ENCODE results near the gene CKS2. TPM values are rescaled to one million over a fixed set of nuclear protein-coding genes. Genes with fewer than 3 reads are reported as not detected.
A peak's percentile ranks its signal among the peaks of the same experiment; 100 is the strongest.
"Not testable (repeated sequence)": the region's sequence is repeated elsewhere in the genome, so short reads cannot be mapped to it uniquely, and the experiment has no call there.

The CKS2 gene
- total and polyA plus RNA-seq, 4 donors: 17.4 to 113 (median 37.9) TPM

GRCh38 chr9:89278551-89278950 lies 32.4 kb upstream of the CKS2 start:
- Histone ChIP-seq H3K4me1 (ENCODE audit: control insufficient read depth in 5 of 5, insufficient read depth in 5 of 5, low read length in 5 of 5) (peaks cover 0 to 6% (median 2%) of the 10 kb centered on the region in 5 donors), H3K36me3 (ENCODE audit: control insufficient read depth in 4 of 4, insufficient read depth in 4 of 4, low read length in 4 of 4) (no peaks in the 10 kb centered on the region), H3K27me3 (ENCODE audit: control insufficient read depth in 3 of 3, insufficient read depth in 3 of 3, low read length in 2 of 3) (no peaks in the 10 kb centered on the region), H3K4me3 (no peak overlapping the region), H3K9me3 (ENCODE audit: control insufficient read depth in 4 of 4, insufficient read depth in 3 of 4, low read length in 3 of 4) (peaks cover 1 to 9% (median 4%) of the 10 kb centered on the region in 4 donors), H3K27ac (ENCODE audit: low read depth in 1 of 2, low read length in 1 of 2) (no peak overlapping the region), H3K9ac (ENCODE audit: insufficient read depth in 1 of 2, low read length in 2 of 2) (no peak overlapping the region)
- DNase-seq: no peak
- TF ChIP-seq, protein P1, sequence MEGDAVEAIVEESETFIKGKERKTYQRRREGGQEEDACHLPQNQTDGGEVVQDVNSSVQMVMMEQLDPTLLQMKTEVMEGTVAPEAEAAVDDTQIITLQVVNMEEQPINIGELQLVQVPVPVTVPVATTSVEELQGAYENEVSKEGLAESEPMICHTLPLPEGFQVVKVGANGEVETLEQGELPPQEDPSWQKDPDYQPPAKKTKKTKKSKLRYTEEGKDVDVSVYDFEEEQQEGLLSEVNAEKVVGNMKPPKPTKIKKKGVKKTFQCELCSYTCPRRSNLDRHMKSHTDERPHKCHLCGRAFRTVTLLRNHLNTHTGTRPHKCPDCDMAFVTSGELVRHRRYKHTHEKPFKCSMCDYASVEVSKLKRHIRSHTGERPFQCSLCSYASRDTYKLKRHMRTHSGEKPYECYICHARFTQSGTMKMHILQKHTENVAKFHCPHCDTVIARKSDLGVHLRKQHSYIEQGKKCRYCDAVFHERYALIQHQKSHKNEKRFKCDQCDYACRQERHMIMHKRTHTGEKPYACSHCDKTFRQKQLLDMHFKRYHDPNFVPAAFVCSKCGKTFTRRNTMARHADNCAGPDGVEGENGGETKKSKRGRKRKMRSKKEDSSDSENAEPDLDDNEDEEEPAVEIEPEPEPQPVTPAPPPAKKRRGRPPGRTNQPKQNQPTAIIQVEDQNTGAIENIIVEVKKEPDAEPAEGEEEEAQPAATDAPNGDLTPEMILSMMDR (IDR thresholded peaks at IDR 0.05; ENCODE audit: control extremely low read depth, extremely low read depth): no peak
- ATAC-seq (ENCODE audit: insufficient read depth, low FRiP score): no peak
- 73 to 75% methylated on average over 2 of the region's 2 CpGs for WGBS, 2 donors

GRCh38 chr9:89278997-89279739 lies 31.8 kb upstream of the CKS2 start:
- Histone ChIP-seq H3K27ac (ENCODE audit: low read depth in 1 of 2, low read length in 1 of 2) (no peak overlapping the region), H3K4me1 (ENCODE audit: control insufficient read depth in 5 of 5, insufficient read depth in 5 of 5, low read length in 5 of 5) (peaks cover 0 to 6% (median 2%) of the 10 kb centered on the region in 5 donors), H3K9ac (ENCODE audit: insufficient read depth in 1 of 2, low read length in 2 of 2) (no peak overlapping the region), H3K27me3 (ENCODE audit: control insufficient read depth in 3 of 3, insufficient read depth in 3 of 3, low read length in 2 of 3) (no peaks in the 10 kb centered on the region), H3K36me3 (ENCODE audit: control insufficient read depth in 4 of 4, insufficient read depth in 4 of 4, low read length in 4 of 4) (no peaks in the 10 kb centered on the region), H3K4me3 (no peak overlapping the region), H3K9me3 (ENCODE audit: control insufficient read depth in 4 of 4, insufficient read depth in 3 of 4, low read length in 3 of 4) (peaks cover 0 to 6% (median 2%) of the 10 kb centered on the region in 4 donors)
- TF ChIP-seq, protein P1 (IDR thresholded peaks at IDR 0.05; ENCODE audit: control extremely low read depth, extremely low read depth): peak; percentile 36
- DNase-seq: peak in 2 of 3 donors; percentile 83 to 84
- WGBS, 2 donors: 50 to 64% methylated on average over 5 of the region's 5 CpGs
- no peak for ATAC-seq (ENCODE audit: insufficient read depth, low FRiP score)

DNA sequence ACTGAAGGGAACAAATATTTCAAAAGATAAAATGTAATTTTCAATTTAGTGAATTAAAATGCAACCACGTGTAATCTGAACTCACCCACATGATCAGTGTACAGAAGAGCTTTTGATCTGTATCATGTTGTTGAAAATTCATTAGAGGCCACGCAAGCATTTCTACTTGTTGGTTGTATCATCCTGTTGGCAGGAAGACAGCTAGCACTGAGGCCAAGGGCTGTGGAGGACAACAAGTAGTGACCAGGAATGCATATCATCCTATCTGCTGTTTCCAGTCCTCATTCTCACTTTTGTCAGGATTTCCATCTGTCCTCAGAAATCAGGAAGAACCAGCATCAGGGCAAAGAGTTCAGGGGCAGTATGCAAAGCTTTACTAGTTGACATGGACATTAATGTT lies 29.9 kb upstream of the CKS2 start:
- WGBS, 2 donors: 75 to 81% methylated on average over 2 of the region's 2 CpGs
- H3K27me3 ChIP-seq (ENCODE audit: control insufficient read depth in 3 of 3, insufficient read depth in 3 of 3, low read length in 2 of 3): no peaks in the 10 kb centered on the region
- H3K9ac ChIP-seq (ENCODE audit: insufficient read depth in 1 of 2, low read length in 2 of 2): no peak overlapping the region
- peaks cover 0 to 9% (median 2%) of the 10 kb centered on the region in 5 donors for H3K4me1 ChIP-seq (ENCODE audit: control insufficient read depth in 5 of 5, insufficient read depth in 5 of 5, low read length in 5 of 5)
- DNase-seq: no peak
- no peak overlapping the region for H3K4me3 ChIP-seq
- no peak for ATAC-seq (ENCODE audit: insufficient read depth, low FRiP score)
- no peaks in the 10 kb centered on the region for H3K36me3 ChIP-seq (ENCODE audit: control insufficient read depth in 4 of 4, insufficient read depth in 4 of 4, low read length in 4 of 4)
- TF ChIP-seq, protein P1 (IDR thresholded peaks at IDR 0.05; ENCODE audit: control extremely low read depth, extremely low read depth): no peak
- H3K27ac ChIP-seq (ENCODE audit: low read depth in 1 of 2, low read length in 1 of 2): no peak overlapping the region
- no peaks in the 10 kb centered on the region for H3K9me3 ChIP-seq (ENCODE audit: control insufficient read depth in 4 of 4, insufficient read depth in 3 of 4, low read length in 3 of 4)

GRCh38 chr9:89282248-89282968 lies 28.6 kb upstream of the CKS2 start:
- H3K4me1 ChIP-seq (ENCODE audit: control insufficient read depth in 5 of 5, insufficient read depth in 5 of 5, low read length in 5 of 5); H3K9ac ChIP-seq (ENCODE audit: insufficient read depth in 1 of 2, low read length in 2 of 2); ATAC-seq (ENCODE audit: insufficient read depth, low FRiP score); H3K4me3 ChIP-seq; H3K36me3 ChIP-seq (ENCODE audit: control insufficient read depth in 4 of 4, insufficient read depth in 4 of 4, low read length in 4 of 4); H3K9me3 ChIP-seq (ENCODE audit: control insufficient read depth in 4 of 4, insufficient read depth in 3 of 4, low read length in 3 of 4); H3K27me3 ChIP-seq (ENCODE audit: control insufficient read depth in 3 of 3, insufficient read depth in 3 of 3, low read length in 2 of 3): not testable (repeated sequence)
- 53 to 55% methylated on average over 33 to 42 of the region's 42 CpGs for WGBS, 2 donors
- H3K27ac ChIP-seq (ENCODE audit: low read depth in 1 of 2, low read length in 1 of 2): peak overlapping the region in 1 of 2 donors; percentile 26
- DNase-seq: peak; percentile 33 to 67 (median 51)
